CD14-positive monocyte (primary cell): ENCODE measurements around the gene CCNL2. TPM values are rescaled to one million over a fixed set of nuclear protein-coding genes. Genes with fewer than 3 reads are reported as not detected.

Experiments
- DNase-seq, 3 donors: peaks; one replicate each; pipeline ENCODE4 v3.0.0-alpha.2; 2011 to 2022
- H2AFZ ChIP-seq: 2 replicates; pipeline ENCODE4 v1.6.0; 2012; ENCODE audit warnings: mild to moderate bottlenecking, low read depth, low read length, inconsistent platforms; ENCODE audit not compliant: insufficient read depth, poor library complexity, severe bottlenecking
- H3K27ac ChIP-seq, 2 donors: 1 replicate in 1 of 2; 2 replicates in 1 of 2; pipeline ENCODE4 v1.5.1; 2012 to 2013; ENCODE audit warnings: low read length in 2 of 2, control low read depth in 1 of 2, inconsistent platforms in 1 of 2, low read depth in 1 of 2, mild to moderate bottlenecking in 1 of 2
- H3K27me3 ChIP-seq, 2 donors: one replicate each; pipeline versions ENCODE4 v1.6.0 to v1.6.1; 2011 to 2013; ENCODE audit warnings: low read length in 2 of 2; ENCODE audit not compliant: control insufficient read depth in 2 of 2, insufficient read depth in 2 of 2
- H3K36me3 ChIP-seq, 2 donors: replicated peaks in 1 of 2; 1 replicate in 1 of 2; 2 replicates in 1 of 2; pipeline versions ENCODE4 v1.5.1 to v1.6.1; 2012 to 2013; ENCODE audit warnings: low read length in 2 of 2, control low read depth in 1 of 2, inconsistent platforms in 1 of 2, mild to moderate bottlenecking in 1 of 2; ENCODE audit not compliant: insufficient read depth in 2 of 2, control insufficient read depth in 1 of 2
- H3K4me1 ChIP-seq, 2 donors: 1 replicate in 1 of 2; 2 replicates in 1 of 2; pipeline versions ENCODE4 v1.5.1 to v1.6.1; 2012 to 2013; ENCODE audit warnings: low read length in 2 of 2, control low read depth in 1 of 2, inconsistent platforms in 1 of 2, mild to moderate bottlenecking in 1 of 2, moderate library complexity in 1 of 2; ENCODE audit not compliant: insufficient read depth in 2 of 2, control insufficient read depth in 1 of 2
- H3K4me2 ChIP-seq: replicated peaks from 2 replicates; pipeline ENCODE3; 2012; ENCODE audit warnings: low read length, moderate library complexity, mild to moderate bottlenecking; ENCODE audit not compliant: poor library complexity, severe bottlenecking; ENCODE audit errors: extremely low read depth
- H3K4me3 ChIP-seq, 3 experiments: fragments of 200-600 bp in 1 of 3; sonication (generic) in 1 of 3; replicated peaks in 1 of 3; 1 replicate in 2 of 3; 2 replicates in 1 of 3; pipeline ENCODE4 v1.5.1; 2011 to 2013; ENCODE audit warnings: low read length in 3 of 3, mild to moderate bottlenecking in 3 of 3, control low read depth in 2 of 3, low read depth in 2 of 3, inconsistent platforms in 1 of 3, moderate library complexity in 1 of 3
- H3K79me2 ChIP-seq: 2 replicates; pipeline ENCODE4 v1.6.0; 2012; ENCODE audit warnings: mild to moderate bottlenecking, control low read depth, inconsistent platforms, low read length, moderate library complexity; ENCODE audit not compliant: insufficient read depth
- H3K9ac ChIP-seq: 2 replicates; pipeline ENCODE4 v1.6.0; 2017; ENCODE audit warnings: low read length, mild to moderate bottlenecking; ENCODE audit not compliant: insufficient read depth, poor library complexity, severe bottlenecking
- H3K9me3 ChIP-seq, 2 donors: replicated peaks in 1 of 2; 1 replicate in 1 of 2; 2 replicates in 1 of 2; pipeline versions ENCODE4 v1.5.1 to v1.6.1; 2012 to 2013; ENCODE audit warnings: low read length in 2 of 2, control low read depth in 1 of 2; ENCODE audit not compliant: control insufficient read depth in 1 of 2, insufficient read depth in 1 of 2
- H4K20me1 ChIP-seq: 2 replicates; pipeline ENCODE4 v1.6.0; 2012; ENCODE audit warnings: mild to moderate bottlenecking, low read length, control low read depth, moderate library complexity; ENCODE audit not compliant: insufficient read depth
- H3K27ac Mint-ChIP-seq, 7 donors: one replicate each; pipeline ENCODE4 v1.8.0; 2020; ENCODE audit warnings: mild to moderate bottlenecking in 7 of 7, mixed read lengths in 7 of 7, moderate library complexity in 6 of 7, inconsistent platforms in 2 of 7
- H3K27me3 Mint-ChIP-seq, 3 donors: one replicate each; pipeline ENCODE4 v1.8.0; 2021 to 2022; ENCODE audit warnings: low read depth in 3 of 3, mild to moderate bottlenecking in 3 of 3, mixed read lengths in 3 of 3, moderate library complexity in 3 of 3, inconsistent platforms in 1 of 3
- H3K36me3 Mint-ChIP-seq, 2 donors: one replicate each; pipeline ENCODE4 v1.8.0; 2020; ENCODE audit warnings: mixed read lengths in 2 of 2, inconsistent platforms in 1 of 2, mild to moderate bottlenecking in 1 of 2
- H3K4me1 Mint-ChIP-seq: one replicate; pipeline ENCODE4 v1.8.0; 2020; ENCODE audit warnings: mild to moderate bottlenecking, mixed read lengths
- H3K4me3 Mint-ChIP-seq, 2 donors: one replicate each; pipeline ENCODE4 v1.8.0; 2020; ENCODE audit warnings: mild to moderate bottlenecking in 2 of 2, mixed read lengths in 2 of 2, moderate library complexity in 1 of 2
- H3K9me3 Mint-ChIP-seq, 7 donors: one replicate each; pipeline ENCODE4 v1.8.0; 2020 to 2022; ENCODE audit warnings: mixed read lengths in 7 of 7, mild to moderate bottlenecking in 6 of 7, moderate library complexity in 6 of 7, inconsistent platforms in 2 of 7
- CTCF ChIP-seq: fragments of 200-600 bp; IDR thresholded peaks from one replicate; pipeline ENCODE4 v1.8.0; 2022; ENCODE audit warnings: antibody characterized with exemption, mild to moderate bottlenecking
- WGBS: methylation state at CpG from one replicate; pipeline ENCODE4 v1.1.5; 2013; ENCODE audit warnings: missing lambda C conversion rate; ENCODE audit not compliant: insufficient coverage; 5-methylcytosine and 5-hydroxymethylcytosine counted together
- intact Hi-C, 2 donors: fragments of 100-400 bp; cut with micrococcal nuclease; formaldehyde crosslinking; loops; one replicate each; pipeline versions ENCODE4 v1.15.0 to v1.15.1; 2023
- polyA plus RNA-seq, 3 donors: library from polyadenylated mRNA; depleted of rRNA in 1 of 3; unstranded in 2 of 3; stranded (reverse) in 1 of 3; fragments of 300-500 nt in 2 of 3; fragments of >200 nt in 1 of 3; fragmentation: Illumina TruSeq in 2 of 3; gene quantifications; 1 replicate in 2 of 3; 2 replicates in 1 of 3; pipeline ENCODE4 v1.2.3, GENCODE V29; 2012 to 2021

Gene CCNL2
- polyA plus RNA-seq, 3 donors = 8.6 to 178 (median 10.4) TPM

DNA sequence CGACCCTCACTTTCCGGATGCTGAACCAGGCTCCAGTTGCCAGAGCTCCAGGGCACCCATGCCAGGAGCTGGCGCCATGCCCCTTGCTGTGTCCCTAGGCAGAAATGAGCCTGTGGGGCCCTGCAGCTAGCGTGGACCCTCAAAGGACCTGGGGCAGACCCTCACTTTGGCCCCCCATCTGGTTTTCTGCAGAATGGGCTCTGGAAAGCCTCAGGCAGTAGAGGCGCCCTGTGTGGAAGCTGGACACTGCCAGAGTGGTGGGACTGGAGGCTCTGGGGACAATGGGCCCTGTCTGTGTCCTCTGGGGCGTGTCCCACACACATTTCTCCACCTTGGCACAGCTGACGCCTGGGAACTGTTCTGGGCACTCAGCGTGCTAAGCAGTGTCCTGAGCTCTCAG, 17.8 kb downstream of the CCNL2 start:
- Mint-ChIP-seq H3K4me3 (no peak overlapping the region), H3K27me3 (peaks cover 0 to 2% (median 0%) of the 10 kb centered on the region in 3 donors), H3K9me3 (no peaks in the 10 kb centered on the region), H3K4me1 (no peaks in the 10 kb centered on the region), H3K36me3 (peaks cover 13 to 19% of the 10 kb centered on the region in 2 donors), H3K27ac (no peak overlapping the region)
- no peak overlapping the region for H3K9ac ChIP-seq
- H3K79me2 ChIP-seq = peaks cover 6% of the 10 kb centered on the region
- WGBS = 86% methylated on average over 8 of the region's 8 CpGs
- intact Hi-C loops = no loop called here
- H3K36me3 ChIP-seq = peaks cover 11 to 22% of the 10 kb centered on the region in 2 donors
- no peak for TF ChIP-seq CTCF
- no peak overlapping the region for H3K27ac ChIP-seq
- H4K20me1 ChIP-seq = peaks cover 11% of the 10 kb centered on the region
- H3K4me1 ChIP-seq = no peaks in the 10 kb centered on the region
- no peak for DNase-seq
- H3K4me2 ChIP-seq = no peak overlapping the region
- H3K27me3 ChIP-seq = no peaks in the 10 kb centered on the region
- H3K4me3 ChIP-seq = no peak overlapping the region
- H3K9me3 ChIP-seq = no peaks in the 10 kb centered on the region
- H2AFZ ChIP-seq = no peak overlapping the region

DNA sequence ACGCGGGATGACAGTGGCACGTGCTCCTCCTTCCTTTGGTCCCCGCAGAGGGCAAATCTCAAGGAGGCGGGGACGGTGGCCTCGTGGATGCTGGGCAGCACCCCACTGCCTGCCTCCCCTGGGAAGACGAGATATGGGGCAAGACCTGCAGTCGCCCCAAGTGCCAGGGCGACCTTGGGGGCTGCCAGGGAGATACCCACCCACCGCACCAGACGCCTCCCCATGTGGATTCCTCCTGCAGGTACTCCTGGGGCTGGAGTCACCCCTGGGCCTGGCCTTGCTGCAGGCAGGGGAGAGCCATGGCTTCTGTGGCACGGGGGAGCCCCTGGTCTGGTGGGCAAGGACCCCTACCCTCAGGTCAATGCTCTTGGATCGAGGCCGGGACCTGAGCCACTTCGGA, 18.3 kb downstream of the CCNL2 start:
- Histone ChIP-seq H3K27me3 (no peaks in the 10 kb centered on the region), H3K4me2 (no peak overlapping the region), H3K9me3 (no peaks in the 10 kb centered on the region), H3K27ac (no peak overlapping the region), H3K4me1 (peaks cover 2 to 4% of the 10 kb centered on the region in 2 donors), H3K36me3 (peaks cover 7 to 18% of the 10 kb centered on the region in 2 donors), H4K20me1 (peaks cover 7% of the 10 kb centered on the region), H3K9ac (no peak overlapping the region), H3K4me3 (no peak overlapping the region), H2AFZ (no peak overlapping the region), H3K79me2 (peaks cover 6% of the 10 kb centered on the region)
- H3K36me3 Mint-ChIP-seq = peaks cover 9 to 15% of the 10 kb centered on the region in 2 donors
- no peaks in the 10 kb centered on the region for H3K4me1 Mint-ChIP-seq
- H3K27me3 Mint-ChIP-seq = peaks cover 0 to 2% (median 0%) of the 10 kb centered on the region in 3 donors
- intact Hi-C loops = no loop called here
- WGBS = 97% methylated on average over 16 of the region's 16 CpGs
- DNase-seq = no peak
- H3K9me3 Mint-ChIP-seq = no peaks in the 10 kb centered on the region
- no peak overlapping the region for H3K4me3 Mint-ChIP-seq
- no peak overlapping the region for H3K27ac Mint-ChIP-seq
- TF ChIP-seq CTCF = no peak
